ENCODE measurements around the gene MPEG1. TPM values are rescaled to one million over a fixed set of nuclear protein-coding genes. Genes with fewer than 3 reads are reported as not detected.

Gene MPEG1
- total RNA-seq, 4 donors from 2014 or later = 28.3 to 80.5 (median 52.4) TPM

- no peak for TF ChIP-seq CTCF (IDR thresholded peaks at IDR 0.05; ENCODE audit: low read depth)
Observed at GRCh38 chr11:59164028-59164427, 48.7 kb downstream of the MPEG1 start.

Small RNA genes lying within 50 kb of the gene (small RNA-seq; reads per million reads assigned to genes)
- not detected for gene RN7SL42P

Other genes with a start within 250 kb of the MPEG1 start
- gene GLYATL1B, start 126.6 kb downstream of the MPEG1 start, total RNA-seq = not detected
- 1 to 10 TPM in 2 of 4 donors, under 1 TPM in 1, not detected in 1; 0.38 to 1.4 (median 1.1) TPM for gene FAM111B, start 105.7 kb downstream of the MPEG1 start, total RNA-seq
- 10 to 100 TPM; 36.8 to 94.2 (median 51.7) TPM for gene FAM111A, start 70.1 kb downstream of the MPEG1 start, total RNA-seq
- 10 to 100 TPM in 3 of 4 donors, 1 to 10 TPM in 1; 7.9 to 30.6 (median 21.1) TPM for gene DTX4, start 40.8 kb downstream of the MPEG1 start, total RNA-seq
- under 1 TPM in 1 of 4 donors, not detected in 3; under 0.01 TPM for gene OR5AN1, start 146.0 kb upstream of the MPEG1 start, total RNA-seq
- gene OR5A2, start 213.5 kb upstream of the MPEG1 start, total RNA-seq = not detected
- gene OR5A1, start 223.5 kb upstream of the MPEG1 start, total RNA-seq = not detected
- not detected for gene OR4D6, start 244.0 kb upstream of the MPEG1 start, total RNA-seq